ENCODE results near the gene GPR151. TPM values are rescaled to one million over a fixed set of nuclear protein-coding genes. Genes with fewer than 3 reads are reported as not detected.

Gene GPR151
- total RNA-seq, 6 donors from 2014 or later: not detected

DNA sequence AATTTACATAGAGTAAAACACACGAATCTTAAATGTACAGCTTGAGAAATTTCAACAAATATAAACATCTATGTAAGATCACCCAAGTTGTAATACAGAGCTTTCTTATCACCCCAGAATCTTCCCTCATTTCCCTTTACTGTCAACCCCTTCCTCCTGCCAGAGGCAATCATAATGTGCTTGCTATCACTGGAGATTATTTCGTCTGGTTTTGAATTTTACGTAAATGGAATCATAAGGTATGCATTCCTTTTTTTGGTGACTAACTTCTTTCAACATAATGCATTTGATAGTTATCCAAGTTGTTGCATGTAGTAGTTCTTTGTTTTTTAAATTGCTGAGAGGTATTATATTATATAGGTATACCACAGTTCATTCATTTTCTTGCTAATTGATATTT, 37.5 kb upstream of the GPR151 start:
- no peak overlapping the region for H3K27ac ChIP-seq
- no peak for DNase-seq
- 39 to 43% methylated on average over 3 of the region's 3 CpGs for whole genome bisulfite sequencing, 2 donors
- H3K9me3 ChIP-seq: no peaks in the 10 kb centered on the region
- H3K4me3 ChIP-seq: no peak overlapping the region
- TF ChIP-seq POLR2A (IDR thresholded peaks at IDR 0.05) (no peak), EP300 (IDR thresholded peaks at IDR 0.05) (no peak)
- H3K36me3 ChIP-seq: no peaks in the 10 kb centered on the region
- H3K4me1 ChIP-seq: no peaks in the 10 kb centered on the region
- no peak for ATAC-seq (ENCODE audit: low FRiP score in 2 of 2)
- H3K27me3 ChIP-seq: no peaks in the 10 kb centered on the region

DNA sequence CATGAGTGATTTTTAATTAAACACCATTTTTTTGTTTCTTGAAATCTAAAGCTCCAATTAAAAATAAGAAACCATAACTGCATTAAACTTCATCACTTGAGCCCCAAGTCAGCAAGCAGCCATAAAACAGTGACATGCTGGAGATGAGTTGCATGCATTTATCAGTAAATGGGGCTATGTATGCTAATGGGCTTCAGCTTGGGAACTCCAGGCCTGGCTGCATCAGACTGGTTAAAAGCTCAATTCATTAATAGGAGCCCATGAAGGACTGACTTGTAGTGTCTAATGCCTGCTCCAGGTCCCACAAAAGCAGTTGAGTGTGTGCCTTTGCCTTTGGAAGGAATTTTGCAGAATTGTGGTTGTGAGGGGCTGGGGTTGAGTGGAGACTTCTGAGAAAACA, 33.6 kb upstream of the GPR151 start:
- Histone ChIP-seq H3K9me3 (no peaks in the 10 kb centered on the region), H3K36me3 (no peaks in the 10 kb centered on the region), H3K4me3 (no peak overlapping the region), H3K27me3 (no peaks in the 10 kb centered on the region), H3K27ac (no peak overlapping the region), H3K4me1 (no peaks in the 10 kb centered on the region)
- DNase-seq: no peak
- TF ChIP-seq, protein P1, sequence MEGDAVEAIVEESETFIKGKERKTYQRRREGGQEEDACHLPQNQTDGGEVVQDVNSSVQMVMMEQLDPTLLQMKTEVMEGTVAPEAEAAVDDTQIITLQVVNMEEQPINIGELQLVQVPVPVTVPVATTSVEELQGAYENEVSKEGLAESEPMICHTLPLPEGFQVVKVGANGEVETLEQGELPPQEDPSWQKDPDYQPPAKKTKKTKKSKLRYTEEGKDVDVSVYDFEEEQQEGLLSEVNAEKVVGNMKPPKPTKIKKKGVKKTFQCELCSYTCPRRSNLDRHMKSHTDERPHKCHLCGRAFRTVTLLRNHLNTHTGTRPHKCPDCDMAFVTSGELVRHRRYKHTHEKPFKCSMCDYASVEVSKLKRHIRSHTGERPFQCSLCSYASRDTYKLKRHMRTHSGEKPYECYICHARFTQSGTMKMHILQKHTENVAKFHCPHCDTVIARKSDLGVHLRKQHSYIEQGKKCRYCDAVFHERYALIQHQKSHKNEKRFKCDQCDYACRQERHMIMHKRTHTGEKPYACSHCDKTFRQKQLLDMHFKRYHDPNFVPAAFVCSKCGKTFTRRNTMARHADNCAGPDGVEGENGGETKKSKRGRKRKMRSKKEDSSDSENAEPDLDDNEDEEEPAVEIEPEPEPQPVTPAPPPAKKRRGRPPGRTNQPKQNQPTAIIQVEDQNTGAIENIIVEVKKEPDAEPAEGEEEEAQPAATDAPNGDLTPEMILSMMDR (IDR thresholded peaks at IDR 0.05): no peak
- no peak for TF ChIP-seq POLR2AphosphoS5 (IDR thresholded peaks at IDR 0.05)
- TF ChIP-seq POLR2A (IDR thresholded peaks at IDR 0.05): no peak
- no peak for TF ChIP-seq EP300 (IDR thresholded peaks at IDR 0.05)
- ATAC-seq (ENCODE audit: low FRiP score in 2 of 2): no peak

DNA sequence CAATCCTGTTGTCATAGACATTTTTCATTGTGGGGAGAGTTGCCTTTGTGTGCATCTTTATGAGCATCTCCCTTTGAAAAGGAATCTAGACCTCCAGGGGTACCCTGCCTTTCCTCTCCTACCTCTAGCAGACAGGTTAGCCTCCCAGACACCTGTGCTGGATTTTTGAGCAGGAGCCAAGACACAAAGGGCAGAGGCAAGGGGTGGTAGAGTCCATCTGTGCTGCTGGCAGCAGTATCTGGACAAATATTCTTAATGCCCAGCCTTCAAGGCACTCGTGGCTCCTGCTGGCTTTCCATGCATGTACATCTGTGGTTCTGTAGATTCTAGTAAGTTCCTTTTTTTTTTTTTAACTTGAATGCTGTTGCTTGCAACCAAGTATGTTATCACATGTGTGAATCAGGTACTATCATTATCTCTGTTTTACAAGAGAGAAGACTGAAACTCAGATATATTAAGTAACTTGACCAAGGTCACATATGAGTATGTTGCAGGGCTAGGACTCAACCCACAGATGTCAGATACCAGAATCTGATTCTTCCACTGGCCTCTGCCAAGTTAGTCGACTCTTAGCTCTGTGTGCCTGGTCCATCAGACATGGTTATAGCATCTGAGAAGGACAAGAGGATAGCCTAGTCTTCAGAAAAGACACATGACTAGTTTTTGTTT, 32.9 kb upstream of the GPR151 start:
- H3K4me3 ChIP-seq: no peak overlapping the region
- 35 to 42% methylated on average over 2 of the region's 2 CpGs for WGBS, 2 donors
- no peak overlapping the region for H3K27ac ChIP-seq
- no peaks in the 10 kb centered on the region for H3K9me3 ChIP-seq
- DNase-seq (no peak), ATAC-seq (ENCODE audit: low FRiP score in 2 of 2) (no peak)
- no peaks in the 10 kb centered on the region for H3K27me3 ChIP-seq
- H3K36me3 ChIP-seq: no peaks in the 10 kb centered on the region
- no peaks in the 10 kb centered on the region for H3K4me1 ChIP-seq
- TF ChIP-seq EP300 (IDR thresholded peaks at IDR 0.05) (no peak), POLR2AphosphoS5 (IDR thresholded peaks at IDR 0.05) (no peak), POLR2A (IDR thresholded peaks at IDR 0.05) (no peak)
- TF ChIP-seq, protein P1 (IDR thresholded peaks at IDR 0.05): no peak

DNA sequence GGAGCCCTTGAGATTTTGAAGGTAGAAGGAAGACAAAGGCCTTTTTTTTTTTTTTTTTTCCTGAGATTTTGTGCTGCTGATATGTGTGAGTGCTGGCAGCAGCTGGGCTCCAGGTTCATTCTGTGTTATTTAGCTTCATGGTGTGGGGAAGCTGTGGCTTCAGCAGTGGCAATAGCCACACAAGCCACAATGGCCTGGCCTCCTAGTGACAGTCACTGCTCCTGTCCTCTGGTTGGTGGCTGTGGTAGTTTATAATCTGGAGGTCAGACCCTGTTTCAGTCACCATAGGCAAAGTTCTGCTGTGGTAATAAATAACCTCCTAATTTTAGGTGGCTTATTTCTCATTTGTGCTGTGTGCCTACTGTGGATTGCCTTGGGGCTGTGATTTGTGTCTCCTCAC, 28.2 kb upstream of the GPR151 start:
- Histone ChIP-seq H3K4me1 (no peaks in the 10 kb centered on the region), H3K27ac (no peak overlapping the region), H3K9me3 (no peaks in the 10 kb centered on the region), H3K27me3 (no peaks in the 10 kb centered on the region), H3K4me3 (no peak overlapping the region), H3K36me3 (no peaks in the 10 kb centered on the region)
- TF ChIP-seq POLR2A (IDR thresholded peaks at IDR 0.05): no peak
- no peak for TF ChIP-seq EP300 (IDR thresholded peaks at IDR 0.05)
- TF ChIP-seq POLR2AphosphoS5 (IDR thresholded peaks at IDR 0.05): no peak
- TF ChIP-seq, protein P1 (IDR thresholded peaks at IDR 0.05): no peak
- ATAC-seq (ENCODE audit: low FRiP score in 2 of 2): no peak
- DNase-seq: no peak

DNA sequence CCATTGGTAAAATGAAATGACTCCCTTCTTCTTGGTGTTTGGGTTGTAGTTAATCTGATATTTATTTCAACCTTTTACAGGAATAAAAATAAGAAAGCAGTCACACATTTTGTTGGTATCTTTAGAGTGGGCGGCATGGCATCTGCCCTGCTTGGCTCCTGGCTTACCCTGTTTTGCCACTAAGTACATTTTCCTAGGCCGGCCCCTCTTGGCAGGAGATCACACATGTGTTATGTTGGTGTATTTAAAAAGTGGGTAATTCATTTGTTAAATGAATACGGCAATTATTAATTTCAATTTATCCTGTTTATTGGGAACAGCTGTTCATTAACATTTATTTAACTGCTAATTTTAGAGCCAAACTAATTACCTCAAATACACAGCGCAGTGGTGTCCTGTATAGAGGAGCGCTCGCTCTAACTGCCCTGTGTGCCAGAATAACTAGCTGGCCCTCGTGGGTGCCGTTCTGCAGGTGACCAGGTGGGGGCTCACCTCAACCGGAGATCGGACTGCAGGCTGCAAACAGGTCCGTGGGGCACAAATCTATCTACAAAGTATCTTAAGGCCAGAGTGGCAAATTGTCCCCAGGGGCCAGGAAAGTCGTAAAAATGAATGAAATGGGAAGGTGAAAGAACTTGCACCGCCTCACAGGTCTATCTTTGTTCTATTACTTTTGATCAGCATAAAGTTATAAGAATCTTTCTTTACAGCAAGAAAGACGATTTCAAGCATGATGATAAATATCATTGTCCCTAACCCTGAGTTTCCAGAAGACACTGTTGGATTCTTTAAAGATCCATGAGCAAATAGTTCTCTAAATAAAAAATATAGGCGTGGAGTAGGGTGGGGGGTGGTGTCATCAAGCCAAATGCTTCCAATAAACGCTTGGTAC, 26.2 kb upstream of the GPR151 start:
- Histone ChIP-seq H3K9me3 (no peaks in the 10 kb centered on the region), H3K36me3 (no peaks in the 10 kb centered on the region), H3K4me3 (no peak overlapping the region), H3K27me3 (no peaks in the 10 kb centered on the region), H3K4me1 (no peaks in the 10 kb centered on the region), H3K27ac (no peak overlapping the region)
- 26 to 32% methylated on average over 16 of the region's 16 CpGs for WGBS, 2 donors
- peak in 1 of 2 donors; percentile 59 for DNase-seq
- no peak for TF ChIP-seq POLR2A (IDR thresholded peaks at IDR 0.05)
- TF ChIP-seq, protein P1 (IDR thresholded peaks at IDR 0.05): peak; percentile 35 to 74 (median 66)
- ATAC-seq (ENCODE audit: low FRiP score in 2 of 2): peak; percentile 72 to 85

Data from upper lobe of left lung (tissue), 6 donors.